SK-N-SH (cell line): ENCODE measurements around the gene ABLIM2.

Source experiments
- CHD2 ChIP-seq: fragments of 150-350 bp; IDR thresholded peaks from 2 replicates; pipeline ENCODE4 v1.6.1; 2018; ENCODE audit warnings: low read length; ENCODE audit not compliant: partially characterized antibody
- CTCF ChIP-seq: fragments of 200-600 bp; sonication (generic); IDR thresholded peaks from 2 replicates; pipeline ENCODE4 v1.6.1; 2017; ENCODE audit warnings: antibody characterized with exemption, mild to moderate bottlenecking, moderate library complexity
- EP300 ChIP-seq, 2 experiments: IDR thresholded peaks; 2 replicates each; pipeline versions ENCODE4 v1.4.0 to v1.6.1; 2012; ENCODE audit warnings: borderline replicate concordance in 1 of 2, low read depth in 1 of 2, low read length in 1 of 2
- EZH2phosphoT487 ChIP-seq: fragments of 200-600 bp; sonication (generic); IDR thresholded peaks from 2 replicates; pipeline ENCODE4 v1.6.1; 2017; ENCODE audit warnings: low read depth, mixed run types, mild to moderate bottlenecking, antibody characterized with exemption, moderate library complexity, borderline replicate concordance
- NRF1 ChIP-seq: IDR thresholded peaks from 2 replicates; pipeline ENCODE4 v1.6.1; 2012; ENCODE audit warnings: low read depth, mild to moderate bottlenecking, low read length
- RFX5 ChIP-seq: IDR thresholded peaks from 2 replicates; pipeline ENCODE4 v1.6.1; 2012; ENCODE audit warnings: mild to moderate bottlenecking, improper control_type of control experiment, low read length
- RXRA ChIP-seq: IDR thresholded peaks from 2 replicates; pipeline ENCODE4 v1.4.0; 2012; ENCODE audit warnings: low read depth, mild to moderate bottlenecking, borderline replicate concordance

GRCh38 chr4:8021796-8022195 lies 136.8 kb downstream of the ABLIM2 start:
- peak; percentile 21; the same call in 1 of the 2 replicates for TF ChIP-seq CTCF
- no peak for TF ChIP-seq EZH2phosphoT487
- TF ChIP-seq RXRA = no peak
- no peak for TF ChIP-seq NRF1
- TF ChIP-seq EP300 (IDR thresholded peaks at IDR 0.05; ENCODE audit: borderline replicate concordance in 1 of 2, low read depth in 1 of 2, low read length in 1 of 2) = no peak
- TF ChIP-seq RFX5 = no peak
- TF ChIP-seq CHD2 = no peak
